Upper lobe of left lung (tissue), 6 donors: ENCODE data around the gene MYLK. TPM values are rescaled to one million over a fixed set of nuclear protein-coding genes. Genes with fewer than 3 reads are reported as not detected.

Experiments used
- ATAC-seq, 2 donors: fragments of 200-7000 bp; cut with Tn5 transposase; one replicate each; pipeline ENCODE4 v1.9.1; 2022; ENCODE audit warnings: mild to moderate bottlenecking in 2 of 2, moderate library complexity in 2 of 2; ENCODE audit not compliant: low FRiP score in 2 of 2
- DNase-seq, 2 donors: peaks; one replicate each; pipeline ENCODE4 v3.0.0-alpha.2; 2019 to 2020
- H3K27ac ChIP-seq, 4 donors: fragments of 200-600 bp; sonication (generic); one replicate each; pipeline ENCODE4 v1.5.1; 2016 to 2019
- H3K27me3 ChIP-seq, 4 donors: fragments of 200-600 bp; sonication (generic); one replicate each; pipeline ENCODE4 v1.5.1; 2017 to 2019
- H3K36me3 ChIP-seq, 4 donors: fragments of 200-600 bp; sonication (generic); one replicate each; pipeline ENCODE4 v1.5.1; 2016 to 2019
- H3K4me1 ChIP-seq, 4 donors: fragments of 200-600 bp; sonication (generic); one replicate each; pipeline ENCODE4 v1.5.1; 2018 to 2019
- H3K4me3 ChIP-seq, 4 donors: fragments of 200-600 bp; sonication (generic); one replicate each; pipeline ENCODE4 v1.5.1; 2017 to 2019; ENCODE audit warnings: mild to moderate bottlenecking in 2 of 4, moderate library complexity in 1 of 4
- H3K9me3 ChIP-seq, 4 donors: fragments of 200-600 bp; sonication (generic); one replicate each; pipeline ENCODE4 v1.5.1; 2018 to 2019
- EP300 ChIP-seq, 4 donors: sonication (generic); formaldehyde crosslinking; IDR thresholded peaks; one replicate each; pipeline ENCODE4 v1.5.1; 2017; ENCODE audit warnings: antibody characterized with exemption in 4 of 4, control low read depth in 2 of 4
- POLR2A ChIP-seq, 4 donors: fragments of 450-650 bp; IDR thresholded peaks; one replicate each; pipeline ENCODE4 v1.5.1; 2016 to 2017; ENCODE audit warnings: antibody characterized with exemption in 4 of 4, mild to moderate bottlenecking in 2 of 4
- POLR2AphosphoS5 ChIP-seq, 2 donors: sonication (generic); formaldehyde crosslinking; IDR thresholded peaks; one replicate each; pipeline ENCODE4 v1.5.1; 2017; ENCODE audit warnings: antibody characterized with exemption in 2 of 2
- WGBS, 2 donors: methylation state at CpG; one replicate each; pipeline ENCODE4 v1.1.5; 2017 to 2018; 5-methylcytosine and 5-hydroxymethylcytosine counted together
- total RNA-seq, 6 donors: library from RNA; depleted of rRNA in 4 of 6; stranded (reverse); fragments of >200 nt in 4 of 6; gene quantifications; one replicate each; pipeline versions ENCODE4 v1.1.0 to v1.2.1, GENCODE V29; 2016 to 2021
- TF ChIP-seq, protein P1 (sequence below), 6 experiments: fragments of 450-650 bp in 4 of 6; fragments of 200-600 bp in 2 of 6; sonication (generic) in 2 of 6; IDR thresholded peaks; one replicate each; pipeline ENCODE4 v1.5.1; 2016 to 2019; ENCODE audit warnings: antibody characterized with exemption in 6 of 6
- donor health status: DM: no; HTN: no; CAD: no; lungs with moderate emphysema.
- donor health status: DM: no; HTN: yes; CAD: no; lungs with severe emphysema.

The MYLK gene
- total RNA-seq, 6 donors from 2014 or later, result 105 to 378 (median 160) TPM

DNA sequence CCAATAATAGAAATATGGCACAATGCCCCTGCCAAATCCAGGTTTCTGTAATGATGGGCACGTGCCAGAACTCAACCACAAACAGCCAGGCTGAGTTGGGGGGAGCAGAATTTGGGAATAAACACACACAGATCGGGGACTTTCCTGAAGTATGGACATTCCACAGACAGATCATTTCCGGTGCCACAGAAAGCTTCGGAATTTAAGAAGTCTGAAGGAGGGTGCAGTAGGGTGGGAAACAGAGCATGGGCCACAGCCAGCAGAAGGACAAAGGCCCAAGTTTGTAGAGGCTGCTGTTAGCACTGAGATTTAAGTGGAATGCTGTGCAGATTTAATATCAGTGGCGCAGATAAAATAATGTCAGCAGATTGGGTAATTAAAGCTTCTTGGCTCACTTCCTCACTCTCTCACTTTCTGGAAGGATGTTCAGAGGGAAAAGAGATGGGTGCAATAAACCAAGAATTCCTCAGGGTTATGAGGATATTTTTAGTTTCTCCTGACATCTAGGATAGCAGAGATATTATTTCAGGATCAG, 67.4 kb downstream of the MYLK start:
- peaks cover 0 to 5% (median 3%) of the 10 kb centered on the region in 4 donors for H3K4me1 ChIP-seq
- H3K36me3 ChIP-seq, result no peaks in the 10 kb centered on the region
- H3K27ac ChIP-seq, result peak overlapping the region in 3 of 4 donors; percentile 30 to 65 (median 51)
- no peak for DNase-seq
- H3K27me3 ChIP-seq, result no peaks in the 10 kb centered on the region
- ATAC-seq, result peak in 1 of 2 donors; percentile 8
- 55 to 56% methylated on average over 5 of the region's 5 CpGs for WGBS, 2 donors
- H3K4me3 ChIP-seq, result no peak overlapping the region
- H3K9me3 ChIP-seq, result no peaks in the 10 kb centered on the region
- TF ChIP-seq, protein P1, sequence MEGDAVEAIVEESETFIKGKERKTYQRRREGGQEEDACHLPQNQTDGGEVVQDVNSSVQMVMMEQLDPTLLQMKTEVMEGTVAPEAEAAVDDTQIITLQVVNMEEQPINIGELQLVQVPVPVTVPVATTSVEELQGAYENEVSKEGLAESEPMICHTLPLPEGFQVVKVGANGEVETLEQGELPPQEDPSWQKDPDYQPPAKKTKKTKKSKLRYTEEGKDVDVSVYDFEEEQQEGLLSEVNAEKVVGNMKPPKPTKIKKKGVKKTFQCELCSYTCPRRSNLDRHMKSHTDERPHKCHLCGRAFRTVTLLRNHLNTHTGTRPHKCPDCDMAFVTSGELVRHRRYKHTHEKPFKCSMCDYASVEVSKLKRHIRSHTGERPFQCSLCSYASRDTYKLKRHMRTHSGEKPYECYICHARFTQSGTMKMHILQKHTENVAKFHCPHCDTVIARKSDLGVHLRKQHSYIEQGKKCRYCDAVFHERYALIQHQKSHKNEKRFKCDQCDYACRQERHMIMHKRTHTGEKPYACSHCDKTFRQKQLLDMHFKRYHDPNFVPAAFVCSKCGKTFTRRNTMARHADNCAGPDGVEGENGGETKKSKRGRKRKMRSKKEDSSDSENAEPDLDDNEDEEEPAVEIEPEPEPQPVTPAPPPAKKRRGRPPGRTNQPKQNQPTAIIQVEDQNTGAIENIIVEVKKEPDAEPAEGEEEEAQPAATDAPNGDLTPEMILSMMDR (IDR thresholded peaks at IDR 0.05), result no peak
- TF ChIP-seq POLR2A (IDR thresholded peaks at IDR 0.05), result no peak
- no peak for TF ChIP-seq POLR2AphosphoS5 (IDR thresholded peaks at IDR 0.05)
- no peak for TF ChIP-seq EP300 (IDR thresholded peaks at IDR 0.05)

DNA sequence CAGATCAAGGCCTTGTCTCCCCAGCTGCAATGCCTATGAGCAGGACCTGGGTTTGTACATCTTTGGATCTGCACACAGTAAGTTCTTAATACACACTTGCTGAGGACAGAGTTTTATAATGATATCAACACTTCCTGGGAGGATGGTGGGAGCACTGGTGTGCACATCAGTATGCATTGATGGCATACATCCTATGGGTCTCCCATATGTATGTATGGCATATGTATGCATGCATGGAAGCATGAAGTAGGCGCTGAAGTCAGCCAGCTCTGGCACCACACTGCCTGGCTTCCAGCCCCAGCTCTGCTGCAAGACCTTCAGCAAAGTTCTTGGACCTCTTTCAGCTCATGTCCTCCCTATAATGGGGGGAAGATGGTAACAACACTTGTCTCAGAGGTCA, 68.2 kb downstream of the MYLK start:
- ATAC-seq, result peak in 1 of 2 donors; percentile 7
- no peaks in the 10 kb centered on the region for H3K9me3 ChIP-seq
- DNase-seq, result no peak
- H3K36me3 ChIP-seq, result no peaks in the 10 kb centered on the region
- WGBS, 2 donors, result 83 to 88% methylated on average over 1 of the region's 1 CpG
- H3K4me1 ChIP-seq, result peaks cover 0 to 5% (median 3%) of the 10 kb centered on the region in 4 donors
- H3K27me3 ChIP-seq, result no peaks in the 10 kb centered on the region
- H3K4me3 ChIP-seq, result no peak overlapping the region
- TF ChIP-seq EP300 (IDR thresholded peaks at IDR 0.05) (no peak), POLR2AphosphoS5 (IDR thresholded peaks at IDR 0.05) (no peak), POLR2A (IDR thresholded peaks at IDR 0.05) (no peak)
- TF ChIP-seq, protein P1 (IDR thresholded peaks at IDR 0.05), result no peak
- H3K27ac ChIP-seq, result no peak overlapping the region

DNA sequence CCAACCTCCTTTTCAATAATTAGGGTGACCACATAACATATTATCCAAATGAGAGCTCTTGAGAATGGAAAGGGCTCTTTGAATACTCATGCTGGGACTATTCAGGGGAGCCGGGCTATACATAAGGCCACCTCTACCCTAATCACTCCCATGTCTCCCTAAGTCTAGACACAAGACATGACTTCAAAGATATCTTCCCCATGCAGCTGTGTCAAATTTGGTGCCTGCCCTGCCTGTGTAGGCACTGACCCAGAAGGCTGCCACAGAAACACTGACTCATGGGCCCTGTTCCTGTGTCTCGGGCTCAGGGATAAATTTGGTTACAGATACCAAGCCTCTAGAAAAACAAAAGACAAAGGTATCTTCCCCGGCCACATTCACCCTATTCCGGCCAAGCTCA, 70.3 kb downstream of the MYLK start:
- DNase-seq, result no peak
- no peaks in the 10 kb centered on the region for H3K36me3 ChIP-seq
- no peak for ATAC-seq
- H3K9me3 ChIP-seq, result no peaks in the 10 kb centered on the region
- no peak overlapping the region for H3K4me3 ChIP-seq
- H3K4me1 ChIP-seq, result peaks cover 0 to 5% (median 3%) of the 10 kb centered on the region in 4 donors
- H3K27ac ChIP-seq, result no peak overlapping the region
- H3K27me3 ChIP-seq, result no peaks in the 10 kb centered on the region
- TF ChIP-seq POLR2A (IDR thresholded peaks at IDR 0.05), result no peak
- TF ChIP-seq EP300 (IDR thresholded peaks at IDR 0.05), result no peak
- TF ChIP-seq, protein P1 (IDR thresholded peaks at IDR 0.05), result no peak
- TF ChIP-seq POLR2AphosphoS5 (IDR thresholded peaks at IDR 0.05), result no peak
- WGBS, 2 donors, result 85 to 91% methylated on average over 4 of the region's 4 CpGs

- ATAC-seq (no peak), DNase-seq (no peak)
- Histone ChIP-seq H3K36me3 (no peaks in the 10 kb centered on the region), H3K27me3 (no peaks in the 10 kb centered on the region), H3K4me3 (no peak overlapping the region), H3K9me3 (no peaks in the 10 kb centered on the region), H3K4me1 (no peaks in the 10 kb centered on the region), H3K27ac (no peak overlapping the region)
- TF ChIP-seq EP300 (IDR thresholded peaks at IDR 0.05), result no peak
- TF ChIP-seq, protein P1 (IDR thresholded peaks at IDR 0.05), result no peak
- TF ChIP-seq POLR2A (IDR thresholded peaks at IDR 0.05), result no peak
- TF ChIP-seq POLR2AphosphoS5 (IDR thresholded peaks at IDR 0.05), result no peak
- WGBS, 2 donors, result 64 to 83% methylated on average over 4 of the region's 4 CpGs
Observed at GRCh38 chr3:123809597-123809996, 74.5 kb downstream of the MYLK start.

DNA sequence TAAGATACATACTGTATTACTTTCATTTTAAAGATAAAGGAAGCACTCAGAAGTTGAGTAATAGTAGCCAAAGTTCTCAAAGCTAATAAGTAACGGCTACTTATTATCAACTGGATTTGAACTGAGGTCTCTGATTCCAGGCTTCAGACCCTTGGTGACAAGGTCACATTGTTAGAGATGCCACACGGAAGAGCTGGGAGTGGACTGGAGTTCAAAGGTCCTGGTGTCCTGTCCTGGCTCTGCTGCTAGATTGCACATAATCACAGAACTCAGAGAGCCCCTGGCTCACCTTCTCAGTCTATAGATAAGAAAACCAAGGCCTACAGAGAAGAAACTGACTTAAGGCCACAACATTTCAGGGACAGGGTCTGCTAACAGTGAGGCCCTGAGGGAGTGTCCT, 75.3 kb downstream of the MYLK start:
- no peaks in the 10 kb centered on the region for H3K27me3 ChIP-seq
- ATAC-seq, result no peak
- WGBS, 2 donors, result 86 to 89% methylated on average over 2 of the region's 2 CpGs

More for the DNA sequence above, 75.3 kb downstream of the MYLK start:
- Histone ChIP-seq H3K27ac (no peak overlapping the region), H3K9me3 (no peaks in the 10 kb centered on the region), H3K36me3 (no peaks in the 10 kb centered on the region), H3K4me3 (no peak overlapping the region), H3K4me1 (no peaks in the 10 kb centered on the region)
- TF ChIP-seq EP300 (IDR thresholded peaks at IDR 0.05) (no peak), POLR2AphosphoS5 (IDR thresholded peaks at IDR 0.05) (no peak), POLR2A (IDR thresholded peaks at IDR 0.05) (no peak)
- TF ChIP-seq, protein P1 (IDR thresholded peaks at IDR 0.05), result no peak
- DNase-seq, result no peak
